GM12873 (cell line): ENCODE measurements around the gene SOX8.

Source experiments
- TF ChIP-seq, protein P1 (sequence below): IDR thresholded peaks from 2 replicates; pipeline ENCODE4 v1.5.1; 2012; ENCODE audit warnings: low read depth, mild to moderate bottlenecking, moderate library complexity, low read length, control low read depth; ENCODE audit not compliant: insufficient read depth; ENCODE audit errors: missing control alignments

SOX8 gene

DNA sequence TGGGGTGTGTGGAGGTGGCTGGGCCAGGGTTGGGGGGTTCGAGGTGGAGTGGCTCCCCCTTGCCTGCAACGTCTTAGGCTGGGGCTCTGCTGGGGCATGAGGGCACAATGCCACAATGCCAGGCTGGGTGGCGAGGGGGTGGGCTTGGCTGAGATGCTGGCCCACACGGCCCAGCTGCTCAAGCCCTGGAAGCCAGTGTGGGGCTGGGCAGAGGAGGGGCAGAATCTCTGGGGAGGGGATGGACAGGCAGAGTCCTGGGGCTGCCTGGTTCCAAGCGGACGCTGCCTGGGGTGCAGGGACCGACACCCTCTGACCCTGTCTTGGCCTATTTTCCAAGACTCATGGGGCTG is 53.5 kb downstream of the SOX8 start:
- TF ChIP-seq, protein P1, sequence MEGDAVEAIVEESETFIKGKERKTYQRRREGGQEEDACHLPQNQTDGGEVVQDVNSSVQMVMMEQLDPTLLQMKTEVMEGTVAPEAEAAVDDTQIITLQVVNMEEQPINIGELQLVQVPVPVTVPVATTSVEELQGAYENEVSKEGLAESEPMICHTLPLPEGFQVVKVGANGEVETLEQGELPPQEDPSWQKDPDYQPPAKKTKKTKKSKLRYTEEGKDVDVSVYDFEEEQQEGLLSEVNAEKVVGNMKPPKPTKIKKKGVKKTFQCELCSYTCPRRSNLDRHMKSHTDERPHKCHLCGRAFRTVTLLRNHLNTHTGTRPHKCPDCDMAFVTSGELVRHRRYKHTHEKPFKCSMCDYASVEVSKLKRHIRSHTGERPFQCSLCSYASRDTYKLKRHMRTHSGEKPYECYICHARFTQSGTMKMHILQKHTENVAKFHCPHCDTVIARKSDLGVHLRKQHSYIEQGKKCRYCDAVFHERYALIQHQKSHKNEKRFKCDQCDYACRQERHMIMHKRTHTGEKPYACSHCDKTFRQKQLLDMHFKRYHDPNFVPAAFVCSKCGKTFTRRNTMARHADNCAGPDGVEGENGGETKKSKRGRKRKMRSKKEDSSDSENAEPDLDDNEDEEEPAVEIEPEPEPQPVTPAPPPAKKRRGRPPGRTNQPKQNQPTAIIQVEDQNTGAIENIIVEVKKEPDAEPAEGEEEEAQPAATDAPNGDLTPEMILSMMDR: no peak

DNA sequence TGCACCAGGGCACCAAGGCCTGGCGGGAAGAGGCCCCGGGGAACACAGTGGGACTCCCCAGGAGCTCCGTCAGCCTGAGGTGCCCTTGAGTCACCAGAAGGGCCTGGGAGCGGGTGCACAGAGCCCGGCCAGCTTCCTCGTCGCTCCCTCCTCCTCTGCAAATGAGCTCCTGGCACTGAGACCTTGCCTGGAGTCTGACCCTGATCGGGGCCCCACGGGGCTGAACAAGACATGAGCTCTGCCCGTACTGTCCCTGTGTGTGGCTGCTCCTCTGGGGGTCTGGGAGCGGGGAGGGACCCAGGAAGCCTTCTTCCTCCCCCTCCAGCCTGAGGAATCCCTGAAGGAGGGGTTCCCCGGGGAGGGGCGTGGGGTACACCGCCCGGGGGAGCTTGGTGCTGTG is 54.6 kb downstream of the SOX8 start:
- TF ChIP-seq, protein P1: no peak
